ENCODE results near the gene CHRNA4. TPM values are rescaled to one million over a fixed set of nuclear protein-coding genes. Genes with fewer than 3 reads are reported as not detected.

Gene CHRNA4
- total and polyA plus RNA-seq, 2 of the 13 experiments (the other 11 are each of a cell fraction or from before 2014, with no cell fraction given), result not detected

DNA sequence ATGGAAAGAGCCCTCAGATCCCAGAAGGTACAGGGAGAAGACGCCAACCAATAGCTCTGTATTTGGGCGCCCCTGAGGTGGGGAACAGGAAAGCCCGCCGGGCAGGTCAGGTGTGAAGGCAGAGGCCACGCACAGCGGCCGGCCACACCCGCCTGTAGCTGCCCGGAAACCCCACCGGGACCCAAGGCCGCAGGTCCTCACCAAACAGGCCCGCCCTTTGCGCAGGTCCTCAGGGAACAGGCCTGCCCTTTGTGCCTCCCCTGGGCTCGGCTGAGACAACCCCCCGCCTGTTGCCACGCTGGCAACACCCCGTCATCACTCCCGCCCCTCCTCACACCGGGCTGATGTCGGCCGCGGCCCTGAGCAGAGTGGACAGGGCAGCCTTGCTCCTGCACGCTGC is 44.9 kb upstream of the CHRNA4 start (continued):
- TF ChIP-seq MEIS2 (CRISPR knock-in tag; IDR thresholded peaks at IDR 0.05), result no peak
- TF ChIP-seq AKNA (CRISPR knock-in tag; IDR thresholded peaks at IDR 0.05; ENCODE audit: borderline replicate concordance), result no peak
- no peak for TF ChIP-seq ZSCAN29 (CRISPR knock-in tag; conservative IDR thresholded peaks at IDR 0.05)
- no peak for TF ChIP-seq KAT7 (CRISPR knock-in tag; IDR thresholded peaks at IDR 0.05; ENCODE audit: borderline replicate concordance)
- TF ChIP-seq FOXO4 (CRISPR knock-in tag; conservative IDR thresholded peaks at IDR 0.05), result no peak
- no peak for TF ChIP-seq ZBTB38 (CRISPR knock-in tag; IDR thresholded peaks at IDR 0.05)
- TF ChIP-seq BCLAF1 (IDR thresholded peaks at IDR 0.05), result no peak
- no peak for TF ChIP-seq ZBTB7A (CRISPR knock-in tag; IDR thresholded peaks at IDR 0.05)
- no peak for TF ChIP-seq ZNF33A (CRISPR knock-in tag; IDR thresholded peaks at IDR 0.05; ENCODE audit: borderline replicate concordance)
- TF ChIP-seq PAXIP1 (CRISPR knock-in tag; conservative IDR thresholded peaks at IDR 0.05), result peak; percentile 43
- peak; percentile 12; the same call in 1 of the 2 replicates for TF ChIP-seq YEATS2 (CRISPR knock-in tag; IDR thresholded peaks at IDR 0.05; ENCODE audit: borderline replicate concordance)
- TF ChIP-seq ATM (IDR thresholded peaks at IDR 0.05; ENCODE audit: borderline replicate concordance), result no peak
- no peak for TF ChIP-seq ZNF782 (CRISPR knock-in tag; IDR thresholded peaks at IDR 0.05; ENCODE audit: borderline replicate concordance)
- no peak for TF ChIP-seq MXD4 (CRISPR knock-in tag; IDR thresholded peaks at IDR 0.05)
- no peak for TF ChIP-seq SMAD3 (CRISPR knock-in tag; IDR thresholded peaks at IDR 0.05)
- TF ChIP-seq ZNF207 (IDR thresholded peaks at IDR 0.05; ENCODE audit: borderline replicate concordance), result no peak
- no peak for TF ChIP-seq BCL6 (CRISPR knock-in tag; IDR thresholded peaks at IDR 0.05)
- no peak for TF ChIP-seq ETV6 (CRISPR knock-in tag; conservative IDR thresholded peaks at IDR 0.05)
- peak; percentile 31; the same call in 1 of the 2 replicates for TF ChIP-seq TAF1 (CRISPR knock-in tag; IDR thresholded peaks at IDR 0.05)
